ENCODE data around the gene TMEM217.

Gene TMEM217

DNA sequence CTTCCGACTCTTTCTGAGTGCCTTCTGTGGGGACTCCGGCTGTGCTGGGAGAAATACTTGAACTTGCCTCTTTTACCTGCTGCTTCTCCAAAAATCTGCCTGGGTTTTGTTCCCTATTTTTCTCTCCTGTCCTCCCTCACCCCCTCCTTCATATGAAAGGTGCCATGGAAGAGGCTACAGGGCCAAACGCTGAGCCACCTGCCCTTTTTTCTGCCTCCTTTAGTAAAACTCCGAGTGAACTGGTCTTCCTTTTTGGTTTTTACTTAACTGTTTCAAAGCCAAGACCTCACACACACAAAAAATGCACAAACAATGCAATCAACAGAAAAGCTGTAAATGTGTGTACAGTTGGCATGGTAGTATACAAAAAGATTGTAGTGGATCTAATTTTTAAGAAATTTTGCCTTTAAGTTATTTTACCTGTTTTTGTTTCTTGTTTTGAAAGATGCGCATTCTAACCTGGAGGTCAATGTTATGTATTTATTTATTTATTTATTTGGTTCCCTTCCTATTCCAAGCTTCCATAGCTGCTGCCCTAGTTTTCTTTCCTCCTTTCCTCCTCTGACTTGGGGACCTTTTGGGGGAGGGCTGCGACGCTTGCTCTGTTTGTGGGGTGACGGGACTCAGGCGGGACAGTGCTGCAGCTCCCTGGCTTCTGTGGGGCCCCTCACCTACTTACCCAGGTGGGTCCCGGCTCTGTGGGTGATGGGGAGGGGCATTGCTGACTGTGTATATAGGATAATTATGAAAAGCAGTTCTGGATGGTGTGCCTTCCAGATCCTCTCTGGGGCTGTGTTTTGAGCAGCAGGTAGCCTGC is 83.2 kb downstream of the TMEM217 start:
- CTCF ChIA-PET: interaction anchor here (0.6 to 0.7 kb wide), 3 partner anchors 116 to 143 kb away, joined by 3 to 5 read pairs (median 3); no protein-coding TSS in a partner anchor
- H3K27ac ChIP-seq: no peak overlapping the region
- TF ChIP-seq, protein P1, sequence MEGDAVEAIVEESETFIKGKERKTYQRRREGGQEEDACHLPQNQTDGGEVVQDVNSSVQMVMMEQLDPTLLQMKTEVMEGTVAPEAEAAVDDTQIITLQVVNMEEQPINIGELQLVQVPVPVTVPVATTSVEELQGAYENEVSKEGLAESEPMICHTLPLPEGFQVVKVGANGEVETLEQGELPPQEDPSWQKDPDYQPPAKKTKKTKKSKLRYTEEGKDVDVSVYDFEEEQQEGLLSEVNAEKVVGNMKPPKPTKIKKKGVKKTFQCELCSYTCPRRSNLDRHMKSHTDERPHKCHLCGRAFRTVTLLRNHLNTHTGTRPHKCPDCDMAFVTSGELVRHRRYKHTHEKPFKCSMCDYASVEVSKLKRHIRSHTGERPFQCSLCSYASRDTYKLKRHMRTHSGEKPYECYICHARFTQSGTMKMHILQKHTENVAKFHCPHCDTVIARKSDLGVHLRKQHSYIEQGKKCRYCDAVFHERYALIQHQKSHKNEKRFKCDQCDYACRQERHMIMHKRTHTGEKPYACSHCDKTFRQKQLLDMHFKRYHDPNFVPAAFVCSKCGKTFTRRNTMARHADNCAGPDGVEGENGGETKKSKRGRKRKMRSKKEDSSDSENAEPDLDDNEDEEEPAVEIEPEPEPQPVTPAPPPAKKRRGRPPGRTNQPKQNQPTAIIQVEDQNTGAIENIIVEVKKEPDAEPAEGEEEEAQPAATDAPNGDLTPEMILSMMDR (conservative IDR thresholded peaks at IDR 0.05; ENCODE audit: low read depth): no peak
- no peak for DNase-seq (ENCODE audit: low spot score)
- POLR2A ChIA-PET (ENCODE audit: low non-redundant PET): no interaction called here

DNA sequence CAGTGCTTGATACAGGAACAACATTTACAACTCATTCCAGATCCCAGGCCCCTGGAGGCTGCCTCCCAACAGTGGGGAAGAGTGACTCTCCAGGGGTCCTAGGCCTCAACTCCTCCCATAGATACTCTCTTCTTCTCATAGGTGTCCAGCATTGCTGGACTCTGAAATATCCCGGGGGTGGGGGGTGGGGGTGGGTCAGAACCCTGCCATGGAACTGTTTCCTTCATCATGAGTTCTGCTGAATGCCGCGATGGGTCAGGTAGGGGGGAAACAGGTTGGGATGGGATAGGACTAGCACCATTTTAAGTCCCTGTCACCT is 83.8 kb downstream of the TMEM217 start:
- ChIA-PET POLR2A (ENCODE audit: low non-redundant PET) (no interaction called here), CTCF (interaction anchor here (0.6 to 0.7 kb wide), 2 partner anchors 115 to 149 kb away, joined by 3 to 4 read pairs; no protein-coding TSS in a partner anchor)

DNA sequence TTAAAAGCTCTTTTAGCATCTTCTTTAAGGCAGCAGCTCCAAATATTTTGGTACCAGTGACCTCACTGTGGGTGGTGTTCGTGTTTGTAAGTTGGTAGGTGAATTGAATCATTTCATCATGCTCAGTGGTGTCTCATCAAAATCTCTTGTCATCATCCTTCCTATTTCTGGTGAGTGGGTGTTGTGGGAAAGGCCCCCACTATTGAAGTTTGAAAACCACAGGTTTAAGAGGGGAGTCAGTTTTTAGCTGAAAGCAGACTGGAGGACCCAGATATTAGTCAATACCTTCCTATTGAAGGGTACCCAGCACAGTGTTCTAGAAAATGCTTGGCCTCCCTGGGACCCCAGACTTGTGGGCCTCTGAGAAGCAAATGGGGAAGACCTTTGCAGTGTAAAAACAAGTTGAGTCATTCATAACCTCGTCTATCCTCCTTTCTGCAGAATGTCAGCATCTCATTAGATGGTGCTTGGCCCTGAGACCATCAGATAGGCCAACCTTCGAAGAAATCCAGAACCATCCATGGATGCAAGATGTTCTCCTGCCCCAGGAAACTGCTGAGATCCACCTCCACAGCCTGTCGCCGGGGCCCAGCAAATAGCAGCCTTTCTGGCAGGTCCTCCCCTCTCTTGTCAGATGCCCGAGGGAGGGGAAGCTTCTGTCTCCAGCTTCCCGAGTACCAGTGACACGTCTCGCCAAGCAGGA is 84.3 kb downstream of the TMEM217 start:
- ChIA-PET CTCF (interaction anchor here (0.6 to 4.0 kb wide), 5 partner anchors 115 to 155 kb away, joined by 3 to 64 read pairs (median 29); no protein-coding TSS in a partner anchor), POLR2A (ENCODE audit: low non-redundant PET) (no interaction called here)
- no peak for DNase-seq (ENCODE audit: low spot score)
- TF ChIP-seq, protein P1 (conservative IDR thresholded peaks at IDR 0.05; ENCODE audit: low read depth): no peak
- H3K27ac ChIP-seq: no peak overlapping the region

More for the DNA sequence above, 83.8 kb downstream of the TMEM217 start:
- no peak for DNase-seq (ENCODE audit: low spot score)
- H3K27ac ChIP-seq: no peak overlapping the region
- TF ChIP-seq, protein P1 (conservative IDR thresholded peaks at IDR 0.05; ENCODE audit: low read depth): no peak

GRCh38 chr6:37172912-37173492 is 84.9 kb downstream of the TMEM217 start:
- POLR2A ChIA-PET (ENCODE audit: low non-redundant PET): interaction anchor here (0.5 to 1.0 kb wide), 2 partner anchors 97 to 115 kb away, joined by 3 read pairs; no protein-coding TSS in a partner anchor
- peak overlapping the region; percentile 96 for H3K27ac ChIP-seq
- CTCF ChIA-PET: interaction anchor here (0.6 to 4.0 kb wide), 10 partner anchors 16 to 154 kb away, joined by 5 to 64 read pairs (median 8); no protein-coding TSS in a partner anchor

DNA sequence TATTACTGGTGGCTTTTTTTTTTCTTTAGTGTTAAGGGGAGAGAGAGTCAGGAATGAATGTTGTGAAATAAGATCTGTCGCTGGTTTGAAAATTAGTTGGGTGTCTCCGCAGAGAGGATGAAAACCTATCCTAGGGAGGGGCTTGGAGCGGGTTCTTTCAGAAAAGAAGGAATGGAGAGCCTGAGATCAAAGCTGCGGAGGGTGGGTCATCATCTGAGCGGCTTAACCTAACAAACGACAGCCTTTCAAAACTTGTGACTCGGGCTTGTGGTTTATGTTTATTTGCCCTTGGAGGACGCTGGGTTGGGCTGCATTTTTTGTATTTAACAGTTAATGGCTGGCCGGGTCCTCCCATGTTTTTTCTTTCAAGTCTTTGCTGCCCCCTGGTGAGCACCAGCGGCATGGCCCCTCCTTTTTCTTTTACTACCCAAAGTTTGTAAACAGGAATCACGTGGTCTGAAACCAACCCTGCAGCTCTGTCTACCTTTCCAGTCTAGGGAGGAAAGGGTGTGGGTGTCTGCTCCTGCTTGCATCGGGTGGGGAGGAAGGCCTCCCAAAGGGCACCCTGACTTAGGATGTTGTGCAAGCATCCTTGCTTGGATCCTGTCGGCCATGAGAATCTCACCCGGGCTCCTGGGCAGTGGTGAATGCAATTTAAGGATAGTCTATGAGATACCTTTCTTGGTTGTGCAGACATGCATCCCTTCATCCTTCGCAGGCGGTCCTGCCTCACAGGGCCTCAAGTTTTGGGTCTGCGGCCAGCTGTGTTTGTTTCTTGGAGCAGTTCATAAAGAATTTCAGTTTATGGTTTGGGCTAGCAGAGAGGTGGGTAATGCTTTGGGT is 85.8 kb downstream of the TMEM217 start:
- peak overlapping the region; percentile 96 for H3K27ac ChIP-seq
- CTCF ChIA-PET: interaction anchor here (0.6 to 4.0 kb wide), 18 partner anchors 15 to 417 kb away, joined by 3 to 64 read pairs (median 7); no protein-coding TSS in a partner anchor
- peak; percentile 91 for DNase-seq (ENCODE audit: low spot score)
- POLR2A ChIA-PET (ENCODE audit: low non-redundant PET): interaction anchor here (0.5 to 1.0 kb wide), 4 partner anchors 22 to 143 kb away, joined by 3 read pairs; no protein-coding TSS in a partner anchor
- TF ChIP-seq, protein P1 (conservative IDR thresholded peaks at IDR 0.05; ENCODE audit: low read depth): peak; percentile 89

More at GRCh38 chr6:37172912-37173492, 84.9 kb downstream of the TMEM217 start:
- TF ChIP-seq, protein P1 (conservative IDR thresholded peaks at IDR 0.05; ENCODE audit: low read depth): no peak
- no peak for DNase-seq (ENCODE audit: low spot score)

All from RWPE1 (cell line).